GM12878 (cell line): ENCODE results near the gene TFF2. TPM values are rescaled to one million over a fixed set of nuclear protein-coding genes. Genes with fewer than 3 reads are reported as not detected.

Source experiments
- ATAC-seq: fragments of 200-7000 bp; cut with Tn5 transposase; 3 replicates; pipeline ENCODE4 v1.9.1; 2020; ENCODE audit warnings: mild to moderate bottlenecking, moderate library complexity
- BruUV-seq: library from RNA; stranded (reverse); fragments of 400-500 nt; replicated peaks from 2 replicates; lab custom pipeline; 2021; lab: Mats Ljungman, UMichigan
- CTCF ChIA-PET: fragments of 300-600 bp; sonication (Branson Sonifier 250); formaldehyde crosslinking; extraction: SDS; loops from one replicate; lab custom pipeline; 2021; ENCODE audit warnings: inconsistent platforms; lab: Yijun Ruan, JAX
- POLR2A ChIA-PET: fragments of 350-600 bp; formaldehyde crosslinking; extraction: SDS; loops from one replicate; lab custom pipeline; 2021; ENCODE audit warnings: inconsistent platforms; lab: Charles Lee
- RAD21 ChIA-PET: fragments of 300-600 bp; sonication (Branson Sonifier 250); formaldehyde crosslinking; loops from one replicate; lab custom pipeline; 2023; ENCODE audit warnings: antibody characterized with exemption; ENCODE audit not compliant: unreplicated experiment; lab: Charles Lee
- SMC1A ChIA-PET: fragments of 300-600 bp; sonication (Branson Sonifier 250); formaldehyde crosslinking; loops from one replicate; lab custom pipeline; 2023; ENCODE audit not compliant: unreplicated experiment, uncharacterized antibody; lab: Charles Lee
- DNase-seq: peaks from one replicate; pipeline ENCODE4 v3.0.0-alpha.2; 2011; ENCODE audit warnings: low read depth, low spot score
- FAIRE-seq: peaks from 3 replicates; lab custom pipeline; 2011; peaks lifted over from hg19 to GRCh38; lab: Jason Lieb, UNC
- H2AFZ ChIP-seq: 2 replicates; pipeline ENCODE4 v1.6.0; 2011; ENCODE audit warnings: low read depth, low read length, control low read depth; ENCODE audit not compliant: control insufficient read depth
- H3K27ac ChIP-seq: 2 replicates; pipeline ENCODE4 v1.5.1; 2011; ENCODE audit warnings: control low read depth; ENCODE audit not compliant: control insufficient read depth, insufficient read depth
- H3K27me3 ChIP-seq, 2 experiments: replicated peaks in 1 of 2; 2 replicates each; pipeline versions ENCODE4 v1.6.0 to v1.6.1; 2011; ENCODE audit warnings: low read length in 1 of 2; ENCODE audit not compliant: control insufficient read depth in 2 of 2, insufficient read depth in 2 of 2
- H3K36me3 ChIP-seq, 2 experiments: 2 replicates each; pipeline ENCODE4 v1.5.1; 2011; ENCODE audit warnings: low read length in 1 of 2; ENCODE audit not compliant: control insufficient read depth in 2 of 2, insufficient read depth in 2 of 2
- H3K4me1 ChIP-seq: 2 replicates; pipeline ENCODE4 v1.6.1; 2011; ENCODE audit warnings: mild to moderate bottlenecking, low read length, moderate library complexity, mixed read lengths; ENCODE audit not compliant: control insufficient read depth, insufficient read depth
- H3K4me2 ChIP-seq: 2 replicates; pipeline ENCODE4 v1.6.0; 2011; ENCODE audit warnings: control low read depth; ENCODE audit not compliant: control insufficient read depth, insufficient read depth
- H3K4me3 ChIP-seq: fragments of 200-600 bp; sonication (generic); 2 replicates; pipeline ENCODE4 v1.5.1; 2016
- H3K79me2 ChIP-seq: 2 replicates; pipeline ENCODE4 v1.6.0; 2011; ENCODE audit warnings: low read length; ENCODE audit not compliant: control insufficient read depth, insufficient read depth
- H3K9ac ChIP-seq: 2 replicates; pipeline ENCODE4 v1.8.0; 2011; ENCODE audit warnings: low read length, control low read depth, mixed read lengths; ENCODE audit not compliant: control insufficient read depth, insufficient read depth
- H3K9me3 ChIP-seq: replicated peaks from 3 replicates; pipeline ENCODE4 v1.5.1; 2011; ENCODE audit warnings: mild to moderate bottlenecking, low read length; ENCODE audit not compliant: control insufficient read depth, insufficient read depth
- H4K20me1 ChIP-seq: 2 replicates; pipeline ENCODE4 v1.6.0; 2011; ENCODE audit not compliant: control insufficient read depth, insufficient read depth
- BACH1 ChIP-seq: fragments of 450-650 bp; IDR thresholded peaks from 2 replicates; pipeline ENCODE4 v1.6.1; 2017; ENCODE audit warnings: mild to moderate bottlenecking, borderline replicate concordance
- STAT1 ChIP-seq: fragments of 450-650 bp; conservative IDR thresholded peaks from 2 replicates; pipeline ENCODE4 v1.6.1; 2014; ENCODE audit warnings: antibody characterized with exemption, mild to moderate bottlenecking
- TBL1XR1 ChIP-seq: IDR thresholded peaks from 2 replicates; pipeline ENCODE4 v1.6.1; 2012; ENCODE audit warnings: low read depth, low read length, improper control_type of control experiment
- ZNF622 ChIP-seq: fragments of 450-650 bp; IDR thresholded peaks from 2 replicates; pipeline ENCODE4 v1.6.1; 2017; ENCODE audit warnings: mild to moderate bottlenecking, inconsistent platforms
- WGBS: methylation state at CpG from one replicate; pipeline ENCODE4 v1.1.6; 2016; ENCODE audit warnings: low lambda C conversion rate; ENCODE audit not compliant: insufficient replicate concordance, insufficient coverage; ENCODE audit errors: missing lambda C conversion rate; 5-methylcytosine and 5-hydroxymethylcytosine counted together
- in situ Hi-C: fragments of 300-500 bp; cut with MboI; formaldehyde crosslinking; loops from 9 replicates; pipeline ENCODE4 v1.14.3; 2018; ENCODE audit warnings: mixed read lengths
- intact Hi-C: fragments of 100-400 bp; cut with micrococcal nuclease; formaldehyde crosslinking; loops from one replicate; pipeline ENCODE4 v1.14.2; 2022; ENCODE audit not compliant: unreplicated experiment
- polyA plus RNA-seq, 11 experiments: library from polyadenylated mRNA; depleted of rRNA in 4 of 11; unstranded in 6 of 11; stranded (reverse) in 5 of 11; fragments of >200 nt; fragmentation: Nextera tagmentation in 4 of 11; fragmentation: Illumina TruSeq in 1 of 11; extraction: Ambion mirVana in 4 of 11; extraction: Trizol in 1 of 11; gene quantifications; 1 replicate in 1 of 11; 2 replicates in 10 of 11; pipeline versions ENCODE4 v1.2.1 to v1.2.3, GENCODE V29; 2011 to 2016; ENCODE audit warnings: inconsistent platforms in 2 of 11, missing spikeins in 2 of 11, low read depth in 1 of 11
- total RNA-seq, 4 experiments: library from RNA; depleted of rRNA in 3 of 4; stranded (reverse); fragments of >200 nt in 3 of 4; fragmentation: Illumina TruSeq in 1 of 4; extraction: Trizol in 1 of 4; gene quantifications; 2 replicates each; pipeline versions ENCODE4 v1.2.1 to v1.2.3, GENCODE V29; 2013 to 2021

The TFF2 gene
- total and polyA plus RNA-seq, 10 of the 15 experiments (the other 5 are each of a cell fraction or from before 2014, with no cell fraction given) = 0.56 TPM; not detected in 9

DNA sequence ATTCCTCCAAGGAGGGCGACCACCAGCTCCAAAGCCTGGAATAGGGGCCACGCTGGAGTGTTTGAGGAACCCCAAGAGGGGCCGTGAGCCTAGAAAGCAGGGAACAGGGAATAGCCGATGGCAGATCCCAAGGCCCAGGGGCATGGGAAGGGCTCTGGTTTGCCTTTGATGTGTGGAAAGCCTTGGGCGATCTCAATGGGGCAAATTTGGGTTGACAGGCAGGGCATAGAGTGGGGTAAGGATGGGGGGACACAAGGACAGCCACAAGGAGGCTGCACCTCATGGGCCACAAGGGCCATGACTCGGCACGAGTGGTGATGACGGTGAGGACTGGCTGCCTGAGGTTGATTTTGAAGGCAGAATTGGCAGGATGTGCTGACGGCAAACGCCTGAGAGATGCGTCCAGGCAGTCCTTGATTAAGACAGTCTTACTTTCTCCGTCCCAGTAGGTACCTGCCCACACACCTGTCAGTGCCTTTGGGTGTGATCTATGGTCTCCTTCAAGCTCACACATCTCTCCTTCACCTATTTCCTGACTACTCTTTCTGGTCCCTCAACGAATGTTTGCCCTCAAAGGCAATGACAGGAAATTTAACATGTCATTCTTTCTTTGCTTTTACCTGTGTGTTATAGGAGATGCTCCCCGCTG, 47.1 kb upstream of the TFF2 start:
- Histone ChIP-seq H3K4me2 (no peak overlapping the region), H3K79me2 (peaks cover 4% of the 10 kb centered on the region), H3K9ac (no peak overlapping the region), H3K4me3 (no peak overlapping the region), H3K9me3 (peaks cover 5% of the 10 kb centered on the region; the same call in 1 of the 3 replicates)
- RAD21 ChIA-PET = interaction anchor here (1.2 to 3.2 kb wide), 4 partner anchors 11 to 44 kb away, joined by 6 to 19 read pairs (median 6); no protein-coding TSS in a partner anchor
- SMC1A ChIA-PET = interaction anchor here (0.9 to 2.7 kb wide), 11 partner anchors 11 to 138 kb away, joined by 3 to 12 read pairs (median 5); no protein-coding TSS in a partner anchor
- no TSS peak for BruUV-seq
- POLR2A ChIA-PET = interaction anchor here (0.9 to 3.5 kb wide), 4 partner anchors 11 to 25 kb away, joined by 3 to 16 read pairs (median 4); no protein-coding TSS in a partner anchor
- TF ChIP-seq ZNF622 (no peak), BACH1 (no peak), STAT1 (no peak), TBL1XR1 (no peak)
- TF ChIP-seq, all 136 proteins: peak for 0
- ATAC-seq (no peak), FAIRE-seq (no peak), DNase-seq (no peak)
- no peaks in the 10 kb centered on the region for H3K27me3 ChIP-seq
- no peaks in the 10 kb centered on the region for H4K20me1 ChIP-seq
- 79% methylated on average over 14 of the region's 14 CpGs for WGBS
- peaks cover 16% of the 10 kb centered on the region for H3K4me1 ChIP-seq
- CTCF ChIA-PET = interaction anchor here (1.3 to 1.4 kb wide), 2 partner anchors 13 to 14 kb away, joined by 3 to 5 read pairs; no protein-coding TSS in a partner anchor
- intact Hi-C loops (no loop called here), in situ Hi-C loops (no loop called here)
- no peaks in the 10 kb centered on the region for H3K36me3 ChIP-seq
- H2AFZ ChIP-seq = no peak overlapping the region
- H3K27ac ChIP-seq = no peak overlapping the region
